NCI-H524 (cell line): Measurements from ENCODE around the gene ZMIZ2.

ENCODE experiments used
- DNase-seq, 2 experiments: peaks; one replicate each; lab custom pipeline; 2025; lab: John Stamatoyannopoulos, UW

ZMIZ2 gene

GRCh38 chr7:44757739-44758138, 9.1 kb downstream of the ZMIZ2 start:
- DNase-seq = no peak

DNA sequence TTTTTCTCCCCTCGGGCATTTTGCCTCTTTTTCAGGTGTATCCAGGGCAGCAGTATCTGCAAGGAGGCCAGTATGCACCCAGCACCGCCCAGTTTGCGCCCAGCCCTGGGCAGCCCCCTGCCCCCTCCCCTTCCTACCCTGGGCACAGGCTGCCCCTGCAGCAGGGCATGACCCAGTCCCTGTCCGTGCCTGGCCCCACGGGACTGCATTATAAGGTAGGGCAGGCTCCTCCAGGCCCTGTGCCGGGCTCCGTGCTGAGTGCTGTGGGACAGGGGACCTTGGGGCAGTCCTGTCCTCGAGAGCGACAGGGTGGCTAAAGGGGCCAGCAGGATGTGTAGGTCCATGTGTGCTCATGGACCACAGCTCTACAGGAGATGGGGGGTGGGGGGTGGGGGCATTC, 10.6 kb downstream of the ZMIZ2 start:
- no peak for DNase-seq

DNA sequence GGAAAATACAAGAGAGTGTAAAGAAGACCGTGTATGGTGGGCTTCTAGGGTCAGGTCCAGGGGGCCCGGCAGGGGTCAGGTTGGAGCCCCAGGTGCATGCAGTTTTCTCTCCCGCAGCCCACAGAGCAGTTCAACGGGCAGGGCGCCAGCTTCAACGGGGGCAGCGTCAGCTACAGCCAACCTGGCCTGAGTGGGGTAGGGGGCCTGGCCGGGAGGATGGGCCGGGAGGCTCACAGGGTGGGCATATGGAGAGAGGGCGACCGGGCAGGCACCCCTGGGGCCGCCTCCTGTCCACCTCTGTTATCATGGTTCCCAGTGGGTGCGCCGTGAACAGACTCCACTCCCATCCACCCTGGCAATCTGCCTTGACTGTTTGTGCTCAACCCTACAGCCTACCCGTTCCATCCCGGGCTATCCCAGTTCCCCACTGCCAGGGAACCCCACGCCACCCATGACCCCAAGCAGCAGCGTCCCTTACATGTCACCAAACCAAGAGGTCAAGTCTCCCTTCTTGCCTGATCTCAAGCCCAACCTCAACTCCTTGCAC, 11.5 kb downstream of the ZMIZ2 start:
- DNase-seq = no peak

DNA sequence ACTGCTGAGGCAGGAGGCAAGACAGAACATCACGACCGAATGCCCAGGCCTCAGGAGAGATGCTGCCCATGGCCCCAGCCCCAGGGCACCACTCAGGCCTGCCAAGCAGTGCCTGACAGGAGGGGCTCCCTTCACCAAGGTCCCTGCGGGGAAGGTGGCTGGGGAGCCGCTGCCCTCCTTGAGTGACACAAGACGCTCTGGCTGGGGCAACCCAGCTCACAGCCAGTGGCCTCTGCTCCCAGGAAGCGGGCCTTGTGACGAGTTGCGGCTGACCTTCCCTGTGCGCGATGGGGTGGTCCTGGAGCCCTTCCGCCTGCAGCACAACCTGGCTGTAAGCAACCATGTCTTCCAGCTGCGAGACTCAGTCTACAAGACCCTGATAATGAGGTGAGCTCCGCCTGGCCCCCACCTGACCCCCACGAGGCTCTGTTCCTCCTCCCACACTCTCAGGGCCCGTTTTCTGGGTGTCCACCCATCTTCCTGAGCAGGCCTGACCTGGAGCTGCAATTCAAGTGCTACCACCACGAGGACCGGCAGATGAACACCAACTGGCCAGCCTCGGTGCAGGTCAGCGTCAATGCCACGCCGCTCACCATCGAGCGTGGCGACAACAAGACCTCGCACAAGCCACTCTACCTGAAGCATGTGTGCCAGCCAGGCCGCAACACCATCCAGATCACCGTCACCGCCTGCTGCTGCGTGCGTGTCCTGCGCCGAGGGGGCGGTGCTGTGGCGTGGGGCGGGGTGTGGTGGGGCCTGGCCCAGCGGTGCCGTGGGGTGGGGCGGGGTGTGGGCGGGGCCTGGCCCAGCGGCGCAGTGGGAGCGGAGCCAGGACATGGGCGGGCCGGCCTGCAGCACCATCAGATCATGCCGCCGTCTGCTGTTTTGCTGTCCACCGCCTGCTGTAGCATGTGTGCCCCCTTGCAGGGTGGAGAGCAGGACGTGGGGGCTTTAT, 12.8 kb downstream of the ZMIZ2 start:
- DNase-seq = no peak

DNA sequence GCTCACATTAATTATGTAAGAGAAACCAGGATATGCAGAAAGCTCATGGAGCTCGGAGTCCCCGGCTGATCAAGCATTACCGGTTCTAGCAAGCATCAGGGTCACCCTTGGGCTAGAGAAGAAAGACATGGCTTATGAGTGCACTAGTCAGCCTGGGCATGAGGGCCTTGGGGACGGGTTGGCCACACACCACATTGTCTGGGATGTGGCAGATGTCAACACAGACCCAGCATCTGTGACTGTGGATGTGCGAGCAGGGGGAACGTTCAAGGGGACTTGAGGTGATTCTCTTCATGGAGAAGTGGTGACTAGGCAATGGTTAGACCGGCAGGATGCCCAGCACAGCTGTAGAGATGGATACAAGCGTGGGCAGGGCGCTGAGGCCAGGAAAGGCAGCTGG, 13.7 kb downstream of the ZMIZ2 start:
- DNase-seq = peak; percentile 13 to 36

DNA sequence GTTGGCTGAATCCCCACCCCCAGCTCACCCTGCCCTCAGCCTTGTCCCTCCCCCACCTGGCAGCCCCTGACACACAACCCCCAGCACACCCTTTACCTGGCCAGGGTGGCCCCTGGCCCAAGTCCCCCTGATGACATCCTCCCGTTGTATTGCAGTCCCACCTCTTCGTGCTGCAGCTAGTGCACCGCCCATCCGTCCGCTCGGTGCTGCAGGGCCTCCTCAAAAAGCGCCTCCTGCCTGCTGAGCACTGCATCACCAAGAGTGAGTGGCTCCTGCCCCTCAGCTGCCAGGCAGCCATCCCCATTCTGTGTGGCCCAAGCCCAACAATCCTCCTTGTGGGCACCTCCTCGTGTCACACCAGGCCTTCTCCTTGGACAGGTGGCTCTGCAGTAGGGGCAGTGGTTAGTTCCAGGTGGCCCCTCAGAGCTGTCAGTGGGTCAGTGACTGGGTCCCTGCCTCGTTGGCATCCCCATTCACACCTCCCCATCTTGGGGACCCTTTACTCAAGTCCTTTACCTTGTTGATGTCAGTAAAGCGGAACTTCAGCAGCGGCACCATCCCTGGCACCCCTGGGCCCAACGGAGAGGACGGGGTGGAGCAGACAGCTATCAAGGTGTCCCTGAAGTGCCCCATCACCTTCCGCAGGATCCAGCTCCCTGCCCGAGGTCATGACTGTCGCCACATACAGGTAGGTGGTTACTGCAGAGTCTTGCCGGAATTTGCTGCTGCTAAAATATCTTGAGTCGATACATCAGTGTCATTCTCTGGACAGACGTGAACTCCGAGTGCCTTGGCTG, 14.3 kb downstream of the ZMIZ2 start:
- no peak for DNase-seq

DNA sequence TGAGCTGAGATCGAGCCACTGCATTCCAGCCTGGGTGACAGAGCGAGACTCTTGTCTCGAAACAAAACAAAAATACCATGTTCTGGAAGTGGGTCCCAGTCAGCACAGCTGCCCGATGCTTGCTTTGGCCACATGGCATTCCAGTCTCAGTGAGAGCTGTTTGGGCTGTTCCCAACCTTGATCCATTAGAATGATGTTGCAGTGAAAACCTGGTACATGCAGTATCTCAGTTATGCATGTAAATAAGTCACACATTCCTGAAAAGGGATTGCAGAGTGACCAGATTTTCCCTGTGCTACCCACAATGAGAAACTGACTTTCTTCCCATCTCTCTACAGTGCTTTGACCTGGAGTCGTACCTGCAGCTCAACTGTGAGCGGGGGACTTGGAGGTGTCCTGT, 15.4 kb downstream of the ZMIZ2 start:
- DNase-seq = no peak

- DNase-seq = no peak
These were observed 16.3 kb downstream of the ZMIZ2 start for GRCh38 chr7:44764665-44765578.

- no peak for DNase-seq
These were observed 17.1 kb downstream of the ZMIZ2 start for GRCh38 chr7:44765579-44766415.

DNA sequence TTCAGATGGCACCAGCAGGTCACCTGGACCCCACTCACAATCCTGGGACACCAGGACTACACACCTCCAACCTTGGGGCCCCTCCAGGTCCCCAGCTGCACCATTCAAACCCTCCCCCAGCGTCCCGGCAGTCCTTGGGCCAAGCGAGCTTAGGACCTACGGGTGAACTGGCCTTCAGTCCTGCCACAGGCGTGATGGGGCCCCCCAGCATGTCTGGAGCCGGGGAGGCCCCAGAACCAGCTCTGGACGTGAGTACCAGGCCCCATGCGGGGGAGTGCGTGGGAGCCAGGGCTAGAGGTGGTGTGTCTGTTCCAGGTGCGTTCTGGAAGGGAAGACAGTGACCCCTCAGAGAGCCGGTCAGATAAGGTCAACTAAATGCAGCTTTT, 17.8 kb downstream of the ZMIZ2 start:
- no peak for DNase-seq

GRCh38 chr7:44767134-44767911, 18.7 kb downstream of the ZMIZ2 start:
- peak in 1 of 2 experiments; percentile 50 for DNase-seq

- peak; percentile 85 to 95 for DNase-seq
These were observed 19.4 kb downstream of the ZMIZ2 start for GRCh38 chr7:44767912-44768627.

DNA sequence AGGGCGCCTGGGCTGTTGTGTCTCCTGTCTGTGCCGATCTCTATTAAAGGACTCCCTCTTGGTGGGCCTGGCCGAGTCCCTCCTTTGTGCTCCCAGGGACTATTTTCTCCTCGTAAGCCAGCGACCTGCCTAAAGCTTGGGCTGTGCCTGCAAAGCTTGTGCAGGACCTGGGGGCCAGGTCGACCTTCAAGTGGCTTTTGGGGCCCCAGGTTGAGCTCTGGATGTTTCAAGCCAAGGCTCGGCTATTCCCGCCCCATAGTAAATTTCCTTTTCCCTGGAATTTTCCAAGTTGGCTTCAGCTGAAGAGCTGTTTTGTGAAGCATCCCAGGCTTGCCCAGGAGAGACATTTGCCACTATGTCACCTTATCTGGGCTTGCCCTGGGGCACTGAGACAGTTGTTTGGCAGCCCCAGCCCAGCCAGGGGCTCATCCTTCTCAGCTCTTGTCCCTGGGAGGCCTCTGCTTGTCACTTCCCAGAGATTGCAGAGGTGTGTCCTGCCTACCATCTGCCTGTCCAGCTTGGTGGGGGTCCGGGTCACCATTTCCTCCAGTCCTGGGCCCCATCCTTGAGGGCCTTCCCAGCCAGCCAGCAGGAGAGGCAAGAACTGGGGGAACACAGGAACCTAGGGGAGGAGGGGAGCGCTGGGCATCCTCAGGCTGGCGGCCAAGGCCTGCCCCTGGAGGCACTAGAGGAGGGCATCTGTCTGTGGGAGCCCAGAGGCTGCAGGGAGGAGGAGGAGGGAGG, 20.2 kb downstream of the ZMIZ2 start:
- DNase-seq = peak in 1 of 2 experiments; percentile 73

- peak in 1 of 2 experiments; percentile 73 for DNase-seq
These were observed 20.7 kb downstream of the ZMIZ2 start for GRCh38 chr7:44769376-44769775.

GRCh38 chr7:44769776-44770294, 21.2 kb downstream of the ZMIZ2 start:
- DNase-seq = no peak

DNA sequence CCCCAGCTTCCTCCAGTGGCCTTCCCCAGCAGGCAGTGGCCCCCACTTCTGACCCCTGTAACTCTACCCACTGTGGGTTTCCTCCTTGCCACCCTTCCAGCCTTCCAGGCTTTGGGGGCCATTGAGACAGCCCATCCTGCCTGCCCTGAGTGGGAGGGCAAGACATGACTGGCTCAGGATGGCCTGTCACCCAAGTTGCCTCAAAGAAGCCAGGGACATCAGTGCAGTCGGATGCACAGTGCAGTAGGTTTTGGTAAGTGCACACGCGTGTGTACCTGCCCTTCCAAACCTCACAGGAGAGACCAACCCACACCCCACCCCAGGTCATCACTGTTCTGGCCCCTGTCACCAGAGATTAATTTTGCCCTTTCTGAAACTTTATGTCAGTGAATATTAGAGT, 22.7 kb downstream of the ZMIZ2 start:
- no peak for DNase-seq

GRCh38 chr7:44772440-44772839, 23.8 kb downstream of the ZMIZ2 start:
- no peak for DNase-seq

DNA sequence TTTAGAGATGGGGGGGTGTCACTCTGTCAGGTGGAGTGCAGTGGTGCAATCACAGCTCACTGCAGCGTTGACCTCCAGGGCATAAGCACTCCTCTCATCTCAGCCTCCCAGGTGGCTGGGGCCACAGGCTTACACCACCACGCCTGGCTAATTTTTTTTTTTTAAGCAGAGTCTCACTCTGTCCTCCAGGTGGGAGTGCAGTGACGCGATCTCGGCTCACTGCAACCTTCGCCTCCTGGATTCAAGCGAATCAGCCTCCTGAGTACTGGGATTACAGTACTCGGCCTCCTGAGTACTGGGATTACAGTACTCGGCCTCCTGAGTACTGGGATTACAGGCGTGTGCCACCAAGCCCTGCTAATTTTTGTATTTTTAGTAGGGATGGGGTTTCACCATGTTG, 24.2 kb downstream of the ZMIZ2 start:
- peak in 1 of 2 experiments; percentile 11 for DNase-seq
